ENCODE data around the gene ATP8B4.
"Not testable (repeated sequence)": the region's sequence is repeated elsewhere in the genome, so short reads cannot be mapped to it uniquely, and the experiment has no call there.

ATP8B4 gene

DNA sequence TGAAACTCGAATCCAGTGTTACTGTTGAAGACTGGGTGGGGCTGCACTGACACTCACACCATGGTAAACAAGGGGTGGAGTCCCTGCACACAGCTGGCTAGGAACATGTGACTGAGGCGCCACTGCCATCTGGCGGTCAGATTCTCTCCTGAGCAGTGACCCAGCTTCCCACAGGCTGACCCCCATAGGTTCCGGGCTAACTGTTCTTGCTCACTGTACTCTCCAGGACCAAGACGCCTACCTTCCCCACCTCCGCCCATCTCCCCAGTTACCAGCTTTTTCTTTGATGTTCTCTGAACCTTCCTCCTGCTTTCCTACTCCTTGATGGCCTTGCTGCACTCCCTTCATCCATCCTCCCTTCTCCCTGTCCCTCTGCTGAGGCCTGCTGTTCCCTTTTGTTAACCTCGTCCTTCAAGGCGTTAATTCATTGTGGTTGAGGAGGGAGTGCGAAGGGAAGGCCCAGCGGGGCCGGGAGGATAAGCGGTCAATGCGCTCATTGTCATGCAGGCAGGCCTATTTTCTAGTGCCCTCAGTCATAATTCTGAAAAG, 115.2 kb downstream of the ATP8B4 start:
- peak; percentile 35 for DNase-seq

DNA sequence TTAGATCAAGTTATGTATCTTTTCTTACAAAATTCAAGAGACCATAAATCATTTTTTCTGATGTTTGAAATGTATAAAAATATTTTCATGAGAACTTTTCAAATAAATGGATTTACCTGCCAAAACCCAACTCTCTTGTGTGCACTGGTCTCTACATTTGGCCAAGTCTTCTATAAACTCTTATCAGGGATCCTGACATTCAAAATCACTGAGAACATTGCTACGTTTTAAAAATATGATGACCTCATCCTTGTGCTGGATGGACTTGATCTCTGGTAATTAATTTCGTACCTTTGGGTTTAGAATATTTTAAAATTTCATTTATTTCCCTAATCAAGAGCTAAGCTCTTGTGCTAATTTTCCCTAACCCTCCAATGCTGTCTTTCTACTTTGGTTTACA, 127.4 kb downstream of the ATP8B4 start:
- DNase-seq = no peak

DNA sequence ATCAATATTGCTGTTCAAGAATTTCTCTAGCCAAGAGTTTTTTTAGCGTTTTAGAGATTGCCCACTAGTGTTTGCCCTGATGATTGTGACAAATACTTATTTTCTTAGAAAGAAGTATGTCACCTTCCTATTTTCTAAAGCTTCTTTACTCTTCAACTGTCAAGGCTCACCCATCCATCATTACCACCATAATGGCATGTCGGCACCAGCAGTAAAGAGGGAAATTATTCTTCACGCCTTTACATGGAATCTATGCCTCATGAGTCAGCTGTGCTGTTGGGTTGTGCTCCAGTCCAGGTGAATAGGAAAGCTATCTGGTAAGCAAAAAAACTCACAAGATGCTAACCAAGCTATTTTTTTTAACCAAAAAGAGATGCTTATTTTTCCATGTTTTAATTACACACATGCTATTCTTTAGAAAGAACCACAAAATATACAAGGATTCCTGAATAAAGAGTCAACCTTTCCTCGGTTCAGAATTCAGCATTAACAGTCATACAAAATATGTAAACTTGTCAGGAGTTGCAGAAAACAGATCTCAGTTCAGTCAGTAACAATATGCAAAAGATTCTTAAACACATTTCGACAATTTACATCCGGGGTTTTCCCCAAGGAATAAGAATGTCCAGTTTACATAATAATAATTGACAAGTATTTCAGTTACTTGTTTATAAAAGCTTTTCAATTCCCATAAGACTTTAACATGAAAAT, 128.0 kb downstream of the ATP8B4 start:
- no peak for DNase-seq

DNA sequence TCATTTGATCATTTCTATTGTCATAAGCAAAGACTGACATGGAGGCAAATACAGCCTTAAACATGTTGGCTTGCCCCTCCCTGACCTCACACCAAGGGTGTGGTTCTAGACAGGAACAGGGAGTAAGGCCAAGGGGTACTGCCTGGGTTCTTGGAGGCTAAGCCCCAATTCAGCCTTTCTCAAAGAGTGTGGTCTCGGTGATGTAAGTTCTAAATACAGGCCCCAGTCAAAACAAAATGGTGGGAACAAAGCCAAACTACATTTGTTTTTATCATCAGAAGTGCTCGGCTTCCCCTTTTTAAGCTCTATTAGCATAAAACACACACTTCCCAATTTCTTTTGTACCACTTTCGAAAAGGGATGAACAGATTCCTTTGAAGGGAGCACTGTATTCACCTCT, 129.5 kb downstream of the ATP8B4 start:
- no peak for DNase-seq

DNA sequence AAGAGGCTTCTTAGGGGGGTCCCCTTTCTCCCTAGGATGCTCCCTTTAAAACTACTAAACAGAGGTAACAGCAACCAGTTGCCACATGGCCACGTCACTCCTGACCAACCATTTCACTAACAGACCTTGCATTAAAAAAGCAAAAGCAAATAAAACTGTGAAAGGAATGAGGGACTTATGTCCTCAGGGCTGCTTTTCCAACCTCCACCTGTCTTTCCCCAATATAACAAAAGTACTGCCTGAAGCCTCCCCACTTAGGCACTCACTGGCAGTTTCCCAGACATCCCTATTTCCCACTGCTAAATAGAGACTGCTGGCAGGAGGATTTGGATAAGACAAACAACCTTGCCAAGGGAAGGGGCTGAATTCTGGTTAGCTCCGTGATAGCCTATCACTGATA, 130.3 kb downstream of the ATP8B4 start:
- DNase-seq = no peak

DNA sequence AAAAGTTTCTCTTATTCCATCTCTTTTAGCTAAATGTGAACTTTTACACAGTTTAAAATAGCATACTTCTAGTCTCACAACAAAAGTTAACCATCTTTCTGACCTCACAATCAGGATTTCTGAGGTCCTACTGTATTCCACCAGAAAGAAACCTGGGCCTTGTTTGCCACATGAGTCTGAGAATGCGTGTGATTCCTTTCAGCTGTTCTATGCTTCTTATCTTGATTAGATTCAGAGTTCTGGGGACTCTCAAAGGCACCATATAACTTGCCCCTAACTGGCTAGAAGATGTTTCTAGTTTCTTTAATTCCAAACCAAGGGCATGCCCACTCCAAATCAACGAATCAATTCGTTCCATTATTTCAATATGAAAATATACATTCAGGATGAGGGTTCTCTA, 131.1 kb downstream of the ATP8B4 start:
- no peak for DNase-seq

DNA sequence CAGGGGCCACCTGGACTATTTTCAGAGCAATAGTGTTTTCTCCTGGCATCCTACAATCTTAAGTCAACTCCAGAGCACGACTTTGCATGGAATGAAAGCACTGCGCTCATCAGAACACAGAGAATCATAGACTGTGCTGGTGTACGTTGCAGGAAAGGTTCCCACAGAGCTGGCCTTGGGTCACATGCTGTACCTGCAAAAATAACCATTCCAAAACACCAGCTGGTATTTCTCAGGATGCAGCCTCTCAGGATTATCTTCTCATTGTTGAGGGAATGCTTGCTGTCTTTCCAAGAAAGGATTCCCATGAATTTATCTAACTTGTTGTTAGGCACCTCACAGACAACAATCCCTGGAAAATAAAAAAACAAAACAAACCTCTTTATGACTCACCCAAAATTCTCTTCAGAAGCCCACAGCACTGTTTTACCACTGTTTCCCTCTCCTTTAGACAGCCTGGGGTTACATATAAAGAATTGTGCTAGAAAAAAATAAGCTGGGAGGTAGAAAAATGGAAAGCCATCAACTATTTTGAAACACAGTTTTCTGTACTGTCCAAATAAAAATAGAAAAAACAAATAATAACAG, 131.7 kb downstream of the ATP8B4 start:
- DNase-seq = no peak

DNA sequence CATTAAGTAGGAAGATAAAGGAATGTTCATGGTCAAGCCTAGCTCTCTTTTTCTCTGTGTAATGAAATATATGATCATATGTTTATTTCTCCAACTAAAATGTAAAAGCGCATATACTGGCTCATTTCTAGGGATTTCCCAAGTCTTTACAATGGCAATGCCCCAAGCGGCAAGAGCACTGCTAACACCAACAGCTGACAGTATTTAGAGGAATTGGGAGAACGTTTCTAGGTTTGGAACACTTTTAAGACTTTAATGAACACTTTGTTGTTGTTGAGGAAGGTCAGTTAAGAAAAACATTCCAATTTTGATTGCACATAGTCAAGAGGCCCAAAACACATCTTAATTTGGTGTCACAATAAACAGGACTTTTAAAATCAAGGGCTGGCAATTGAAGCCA, 132.7 kb downstream of the ATP8B4 start:
- no peak for DNase-seq

DNA sequence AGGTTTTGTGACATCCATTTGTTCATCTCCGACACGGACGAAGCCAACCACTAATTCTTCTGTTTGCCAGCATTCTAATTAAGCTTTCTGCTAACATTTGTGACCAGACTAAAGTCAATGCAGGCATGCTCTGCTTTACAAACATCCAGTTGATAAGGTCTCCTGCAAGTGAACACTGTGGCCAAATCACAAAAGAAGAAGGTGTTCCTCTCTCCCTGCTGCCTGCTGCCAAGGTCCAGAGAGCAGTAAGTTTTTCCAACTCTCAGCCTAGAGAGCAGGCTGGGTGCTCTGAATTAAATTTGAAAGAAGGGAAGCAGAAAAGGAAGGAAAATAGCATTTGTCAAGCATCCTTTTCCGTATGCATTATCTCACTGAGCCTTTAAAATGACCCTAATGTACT, 133.6 kb downstream of the ATP8B4 start:
- DNase-seq = no peak

DNA sequence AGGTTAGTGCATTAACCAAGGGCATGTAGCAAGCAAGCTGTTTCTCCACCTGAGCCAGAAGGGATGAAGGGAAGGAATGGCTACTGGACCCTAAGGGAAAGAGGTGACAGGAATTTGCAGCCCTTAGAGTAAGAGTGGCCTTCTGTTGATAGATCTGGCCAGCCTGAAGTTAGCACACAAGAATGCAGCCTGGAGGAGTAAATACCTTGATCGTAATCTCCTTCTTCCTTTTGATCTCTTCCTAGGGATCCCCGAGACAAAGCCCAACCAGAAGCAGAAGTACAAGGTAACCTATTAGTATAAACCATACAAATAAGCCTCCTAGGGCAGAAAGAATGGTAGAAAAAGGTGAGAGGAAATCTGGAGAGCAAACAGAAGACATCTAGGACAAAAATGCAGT, 134.6 kb downstream of the ATP8B4 start:
- DNase-seq = no peak

DNA sequence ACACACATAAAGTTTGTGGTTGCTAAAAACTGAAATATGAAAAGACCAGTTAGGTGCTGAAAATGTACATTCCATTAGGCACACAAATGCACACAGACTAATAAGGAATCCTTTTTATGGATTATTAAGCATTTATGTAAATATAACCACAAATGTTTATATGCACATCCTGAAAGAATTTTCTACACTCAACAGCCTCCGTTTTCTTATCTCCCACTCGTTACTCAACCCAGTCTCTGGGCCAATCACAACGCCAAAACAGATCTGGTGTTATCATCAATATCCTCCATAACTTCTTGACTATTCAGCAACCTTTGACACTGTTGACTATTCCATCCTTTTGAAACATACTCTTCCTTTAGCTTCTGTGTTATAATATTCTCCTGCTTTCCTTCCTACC, 136.4 kb downstream of the ATP8B4 start:
- DNase-seq = no peak

DNA sequence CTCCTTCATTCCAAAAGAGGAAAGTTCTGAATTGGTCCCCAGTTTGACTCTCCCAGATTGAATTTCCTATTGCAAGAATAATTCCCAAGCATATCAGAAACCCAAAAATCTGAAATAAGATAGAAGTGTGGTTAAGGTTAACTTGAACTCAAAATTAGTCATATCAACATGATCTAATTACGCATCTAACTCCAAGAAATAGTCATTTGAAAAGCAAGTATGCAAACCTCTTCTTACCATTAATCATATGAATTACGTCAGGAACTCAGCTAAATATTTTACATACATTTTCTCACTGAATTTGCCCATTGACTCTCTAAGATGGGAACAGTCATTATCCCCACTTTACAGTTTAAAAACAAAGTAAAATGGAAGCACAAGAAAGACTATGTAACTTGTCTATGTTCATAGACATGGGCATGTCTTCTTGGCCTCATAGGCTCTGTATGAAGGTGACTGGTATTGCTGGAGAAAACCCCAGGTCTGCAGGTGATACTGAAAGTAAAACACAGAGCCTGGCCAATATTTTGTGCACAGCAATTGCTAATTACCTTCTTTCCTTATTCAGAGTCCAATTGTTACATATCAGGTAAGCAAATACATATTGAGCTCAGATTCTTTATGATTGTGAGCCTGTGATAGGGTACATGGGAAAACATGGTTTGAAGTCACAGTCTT, 139.2 kb downstream of the ATP8B4 start:
- DNase-seq = no peak

DNA sequence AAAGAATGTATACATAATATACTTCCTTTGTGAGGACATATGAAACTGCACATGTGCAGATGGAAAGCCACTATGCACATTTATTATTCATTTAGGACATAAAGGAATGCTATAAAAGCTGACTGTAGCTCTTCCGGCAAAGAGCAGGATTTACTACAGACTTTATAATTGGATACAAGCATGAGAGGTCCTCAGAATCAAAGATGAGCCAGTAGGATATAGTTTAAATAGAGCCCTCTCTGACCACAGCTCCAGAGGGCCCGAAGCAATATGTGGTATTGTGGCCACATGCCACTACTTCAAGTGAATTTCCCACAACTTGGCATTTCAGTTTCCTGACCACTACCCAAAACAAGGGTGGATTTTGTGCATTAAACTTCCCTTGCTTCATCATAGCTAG, 140.9 kb downstream of the ATP8B4 start:
- no peak for DNase-seq

DNA sequence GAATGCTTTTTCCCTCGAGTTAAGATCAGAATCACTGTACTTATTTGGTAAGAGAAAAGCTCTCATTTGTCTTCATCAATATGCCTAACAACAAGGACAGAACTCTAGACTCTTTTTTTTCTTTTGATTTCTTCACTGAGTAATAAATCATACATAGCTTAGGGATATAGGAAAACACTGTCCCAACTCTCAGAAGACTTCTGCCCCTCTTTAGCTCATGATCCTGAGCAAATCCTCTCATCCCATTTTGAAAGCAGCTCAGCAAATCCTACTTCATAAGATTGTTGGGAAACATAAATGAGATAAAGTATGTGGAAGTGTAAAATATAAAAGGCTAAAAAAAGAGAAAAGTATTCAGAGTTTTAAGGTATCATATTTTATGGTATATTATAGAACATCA, 141.7 kb downstream of the ATP8B4 start:
- DNase-seq = no peak

DNA sequence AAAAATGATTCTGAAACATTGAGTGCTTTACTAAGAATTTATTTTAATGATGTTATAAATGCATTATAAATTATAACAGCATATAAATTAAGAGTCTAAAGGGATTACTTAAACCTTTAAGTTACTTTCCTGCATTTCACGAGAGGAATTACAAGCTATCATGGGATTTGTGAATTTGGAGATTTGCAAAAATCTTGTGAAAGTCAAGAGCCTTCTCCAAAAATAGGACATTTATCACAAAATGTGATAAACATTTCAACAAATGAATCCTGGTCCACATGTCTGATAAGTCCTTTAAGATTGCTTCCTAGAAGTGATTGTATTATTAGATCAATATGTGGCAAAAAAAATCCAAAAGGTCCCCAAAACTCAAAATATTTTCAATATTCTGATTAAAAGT, 154.5 kb downstream of the ATP8B4 start:
- no peak for DNase-seq

DNA sequence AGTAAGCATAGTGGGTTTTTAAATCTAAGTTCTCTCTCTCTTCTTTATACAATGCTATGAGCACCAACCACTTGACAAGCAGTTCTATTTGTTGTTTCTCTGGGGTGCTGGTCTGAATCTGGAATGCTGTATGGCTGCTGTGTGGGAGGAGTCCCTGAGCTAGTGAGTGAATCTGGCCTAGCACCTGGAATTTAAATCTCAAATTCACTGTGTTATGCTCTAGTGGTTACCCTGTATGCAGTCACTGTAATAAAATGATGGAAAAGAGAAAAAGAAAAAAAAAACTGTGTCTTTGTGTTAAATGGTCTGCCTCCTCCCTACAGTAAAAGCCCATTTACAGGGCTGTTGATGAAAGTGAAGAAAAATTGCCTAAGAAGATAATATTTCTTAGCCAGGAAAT, 155.0 kb downstream of the ATP8B4 start:
- DNase-seq = no peak

DNA sequence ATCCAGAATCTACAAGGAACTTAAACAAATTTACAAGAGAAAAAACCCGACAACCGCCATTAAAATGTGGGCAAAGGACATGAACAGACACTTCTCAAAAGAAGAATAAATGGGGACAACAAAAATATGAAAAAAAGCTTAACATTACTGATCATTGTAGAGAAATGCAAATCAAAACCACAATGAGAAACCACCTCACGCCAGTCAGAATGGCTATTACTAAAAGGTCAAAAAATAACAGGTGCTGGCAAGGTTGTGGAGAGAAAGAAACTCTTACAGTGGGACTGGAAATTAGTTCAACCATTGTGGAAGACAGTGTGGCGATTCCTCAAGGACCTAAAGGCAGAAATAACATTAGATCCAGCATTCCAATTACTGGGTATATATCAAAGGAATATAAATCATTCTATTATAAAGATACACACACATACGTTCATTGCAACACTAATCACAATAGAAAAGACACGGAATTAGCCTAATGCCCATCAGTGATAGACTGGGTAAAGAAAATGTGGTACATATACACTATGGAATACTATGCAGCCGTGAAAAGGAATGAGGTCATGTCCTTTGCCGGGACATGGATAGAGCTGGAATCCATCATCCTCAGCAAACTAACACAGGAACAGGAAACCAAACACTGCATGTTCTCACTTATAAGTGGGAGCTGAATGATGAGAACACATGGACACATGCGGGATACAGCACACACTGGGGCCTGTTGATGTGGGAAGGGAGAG, 155.8 kb downstream of the ATP8B4 start:
- DNase-seq = not testable (repeated sequence)

DNA sequence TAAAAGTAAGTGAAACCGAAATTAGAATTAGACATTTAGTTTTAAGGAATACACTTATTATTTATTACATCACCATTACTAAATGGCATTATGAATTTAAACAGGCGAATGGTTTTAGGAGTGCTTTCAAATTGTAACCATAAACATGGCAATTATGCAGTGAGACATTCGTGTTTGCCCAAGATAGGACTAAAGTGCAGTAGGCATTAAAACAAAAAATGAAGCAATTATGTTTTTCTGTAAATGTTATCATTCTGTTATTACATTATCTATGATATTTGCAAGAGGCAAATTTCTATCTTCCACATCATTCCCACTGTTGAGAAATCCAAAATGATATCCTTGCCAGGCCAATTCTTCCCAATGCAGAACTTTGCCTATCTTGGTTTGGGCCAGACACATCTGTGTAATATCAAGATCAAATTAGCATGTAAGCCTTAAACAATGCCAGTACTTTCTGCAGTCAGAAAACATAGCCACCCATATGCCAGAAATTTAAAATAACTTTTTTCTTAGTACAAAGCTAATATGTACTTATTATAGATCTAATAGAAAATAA, 156.9 kb downstream of the ATP8B4 start:
- no peak for DNase-seq

DNA sequence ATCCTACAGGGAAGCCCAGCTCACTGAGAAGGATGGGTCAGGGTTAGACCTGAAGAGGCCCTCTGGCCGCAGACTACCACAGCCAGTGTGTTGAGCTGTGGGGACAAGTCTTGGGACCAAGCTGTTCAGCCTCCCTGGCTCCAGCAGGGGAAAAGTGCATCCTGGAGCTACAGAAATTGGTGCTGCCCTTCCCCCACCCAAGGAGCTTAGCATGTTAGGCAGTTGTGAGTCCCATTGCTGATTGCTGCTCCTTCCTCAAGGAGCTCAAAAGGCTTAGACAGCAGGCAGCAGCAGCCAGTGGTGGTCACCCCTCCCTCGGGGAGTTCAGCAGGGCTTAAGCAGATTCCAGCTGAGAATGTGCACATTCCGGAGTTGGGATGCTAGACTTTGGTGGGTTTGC, 165.6 kb downstream of the ATP8B4 start:
- no peak for DNase-seq

DNA sequence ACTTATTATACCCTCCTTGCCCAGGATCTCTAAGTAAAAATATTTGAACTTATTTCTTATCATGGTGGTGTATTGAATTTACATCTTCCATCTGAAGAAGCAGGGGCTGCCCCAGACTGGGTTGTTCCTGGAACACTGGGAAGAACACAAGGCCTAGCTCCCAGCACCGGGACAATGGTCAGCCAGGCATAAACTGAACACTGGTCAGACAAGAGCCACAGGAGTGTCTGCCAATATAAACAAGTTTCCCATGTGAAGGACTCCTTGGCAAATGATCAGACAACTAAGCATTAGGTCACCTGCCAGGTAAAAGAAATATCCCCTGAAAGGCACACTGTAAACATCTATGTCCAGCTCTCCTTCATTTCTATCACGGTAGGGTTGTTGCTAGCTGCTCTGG, 172.4 kb downstream of the ATP8B4 start:
- no peak for DNase-seq

DNA sequence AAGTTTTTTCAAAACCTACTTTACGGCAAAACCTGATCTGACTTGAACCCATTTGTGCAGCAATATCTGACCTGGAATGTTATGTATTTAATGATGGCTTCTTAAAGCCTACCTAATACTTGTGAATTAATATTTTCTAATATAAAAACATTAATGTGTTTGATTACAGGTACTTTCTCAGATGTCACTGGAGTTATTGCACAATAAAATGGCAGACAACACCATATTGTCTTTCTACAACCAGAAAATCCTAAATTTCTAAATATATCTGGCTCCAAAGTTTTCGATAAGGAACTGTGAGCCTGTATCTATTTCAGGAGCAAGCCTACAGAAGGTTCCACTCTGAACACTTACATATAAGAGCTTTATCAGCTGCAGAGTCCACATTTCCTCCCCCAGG, 184.5 kb downstream of the ATP8B4 start:
- DNase-seq = no peak

DNA sequence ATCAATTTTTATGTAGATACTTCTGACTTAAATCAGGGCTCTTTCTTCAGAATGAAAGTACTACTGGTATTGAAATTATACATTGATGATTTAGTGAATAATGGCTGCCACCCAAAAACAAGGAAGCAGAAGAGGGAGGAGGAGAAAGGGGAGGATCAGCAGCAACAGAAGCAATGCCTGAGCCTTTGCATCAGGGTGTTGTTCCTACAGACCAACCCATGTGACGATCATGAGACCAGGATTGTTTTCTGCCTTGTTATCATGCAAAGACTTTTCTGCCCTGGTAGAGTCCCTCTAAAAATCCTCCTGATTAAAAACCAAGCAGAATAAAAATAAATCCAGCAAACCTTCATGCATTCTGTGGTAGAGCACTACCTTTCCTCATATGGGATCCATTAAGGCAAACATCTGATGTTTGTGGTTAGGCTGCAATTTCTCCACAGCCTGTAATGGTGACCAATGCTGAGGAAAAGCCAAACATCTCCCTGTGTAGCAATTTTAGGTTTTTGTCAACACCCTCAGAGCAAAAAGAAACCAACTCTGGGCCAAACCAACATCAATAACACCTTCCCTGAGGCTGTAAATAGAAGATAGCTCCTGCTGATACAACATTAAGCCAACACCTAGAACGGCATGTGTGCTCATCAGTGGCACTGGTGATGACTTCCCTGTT, 191.7 kb downstream of the ATP8B4 start:
- no peak for DNase-seq

DNA sequence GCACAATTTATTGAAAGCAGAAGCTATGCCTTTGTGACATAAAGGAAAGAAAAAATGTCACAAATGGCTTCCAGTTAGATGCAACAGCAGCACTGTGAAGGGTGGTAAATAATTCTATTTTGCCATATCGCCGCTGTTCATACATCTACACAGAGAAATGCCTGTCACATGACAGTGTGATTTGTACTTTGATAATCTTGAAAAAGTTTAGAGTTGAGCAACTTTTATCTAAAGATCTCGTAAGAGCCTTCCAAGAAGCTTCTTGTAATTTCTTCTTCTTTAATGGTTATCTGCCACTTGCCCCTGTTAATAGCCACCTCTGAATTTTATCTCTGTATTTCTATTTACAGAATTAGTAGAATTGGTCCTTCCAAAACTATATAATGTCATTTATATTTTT, 192.3 kb downstream of the ATP8B4 start:
- no peak for DNase-seq
